Activated gamma-delta T cell treated with Interleukin-2 at 50 U/mL for 16 hours (primary cell): ENCODE measurements around the gene GPER1.
"Not testable (repeated sequence)": the region's sequence is repeated elsewhere in the genome, so short reads cannot be mapped to it uniquely, and the experiment has no call there.

Source experiments
- DNase-seq: peaks from one replicate; pipeline ENCODE4 v3.0.0-alpha.2; 2020

The GPER1 gene

DNA sequence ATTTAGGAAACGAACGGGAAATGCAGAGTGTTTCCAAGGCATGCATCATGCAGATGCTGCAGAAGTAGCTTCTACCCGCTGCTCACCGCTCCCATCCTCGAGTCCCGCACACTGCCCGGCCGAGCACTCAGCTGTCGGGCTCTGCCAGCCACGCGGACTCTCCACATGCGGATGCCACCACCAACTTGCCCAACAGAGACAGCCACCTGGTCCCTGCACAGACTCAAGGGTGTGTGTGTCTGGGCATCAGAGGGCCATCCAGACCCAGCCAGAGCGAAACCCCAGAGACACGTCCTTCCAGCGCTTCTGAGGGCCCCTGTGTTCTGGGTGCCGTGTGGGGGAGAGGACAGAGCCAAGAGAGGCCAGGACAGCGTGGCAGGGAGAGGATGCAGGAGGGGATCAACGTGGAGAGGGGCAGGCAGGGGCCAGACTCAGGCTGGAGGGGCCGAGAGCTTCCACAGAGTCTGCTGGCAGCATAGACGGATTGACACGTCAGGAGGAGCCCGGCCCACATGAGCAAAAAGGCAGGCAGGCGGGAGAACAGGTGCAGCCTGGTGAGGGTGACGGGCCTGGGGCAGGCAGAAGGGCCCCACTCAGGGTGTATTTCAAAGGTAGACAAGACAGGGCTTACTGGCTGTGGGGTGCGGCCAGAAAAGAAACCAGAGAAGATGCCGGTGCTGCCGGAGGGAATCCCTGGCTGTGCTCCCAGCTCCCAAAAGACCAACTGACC lies 18.3 kb downstream of the GPER1 start:
- DNase-seq: no peak

DNA sequence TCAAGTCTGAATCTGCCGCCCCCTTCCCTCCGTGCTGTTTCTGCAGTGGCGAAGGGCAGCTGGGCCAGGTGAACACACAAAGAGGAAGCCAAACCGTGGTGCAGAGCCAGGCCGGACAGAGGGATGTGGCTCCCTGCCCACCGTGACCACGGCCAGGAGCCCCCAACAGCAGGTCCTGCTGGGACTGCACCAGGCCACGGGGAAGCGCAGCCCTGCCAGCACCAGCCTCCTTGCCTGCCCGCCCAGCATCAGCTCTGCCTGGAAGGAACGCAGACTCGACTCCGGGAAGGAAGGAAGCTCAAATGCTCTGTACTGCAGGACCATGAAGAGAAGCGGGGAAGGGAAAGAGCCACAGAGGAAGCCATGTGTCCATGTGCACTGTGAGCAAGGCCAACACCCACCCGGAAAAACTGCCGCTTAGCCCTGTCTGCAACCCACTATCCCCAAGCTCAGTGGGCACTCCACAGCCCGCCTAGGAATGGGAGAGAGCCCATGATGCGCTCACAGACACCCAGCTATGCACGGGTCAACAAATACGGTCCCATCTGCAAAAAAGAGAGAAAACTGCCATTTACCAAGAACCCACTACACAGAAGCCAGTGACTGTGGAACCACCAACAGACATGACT lies 19.0 kb downstream of the GPER1 start:
- no peak for DNase-seq

GRCh38 chr7:1108264-1108920 lies 20.5 kb downstream of the GPER1 start:
- no peak for DNase-seq

DNA sequence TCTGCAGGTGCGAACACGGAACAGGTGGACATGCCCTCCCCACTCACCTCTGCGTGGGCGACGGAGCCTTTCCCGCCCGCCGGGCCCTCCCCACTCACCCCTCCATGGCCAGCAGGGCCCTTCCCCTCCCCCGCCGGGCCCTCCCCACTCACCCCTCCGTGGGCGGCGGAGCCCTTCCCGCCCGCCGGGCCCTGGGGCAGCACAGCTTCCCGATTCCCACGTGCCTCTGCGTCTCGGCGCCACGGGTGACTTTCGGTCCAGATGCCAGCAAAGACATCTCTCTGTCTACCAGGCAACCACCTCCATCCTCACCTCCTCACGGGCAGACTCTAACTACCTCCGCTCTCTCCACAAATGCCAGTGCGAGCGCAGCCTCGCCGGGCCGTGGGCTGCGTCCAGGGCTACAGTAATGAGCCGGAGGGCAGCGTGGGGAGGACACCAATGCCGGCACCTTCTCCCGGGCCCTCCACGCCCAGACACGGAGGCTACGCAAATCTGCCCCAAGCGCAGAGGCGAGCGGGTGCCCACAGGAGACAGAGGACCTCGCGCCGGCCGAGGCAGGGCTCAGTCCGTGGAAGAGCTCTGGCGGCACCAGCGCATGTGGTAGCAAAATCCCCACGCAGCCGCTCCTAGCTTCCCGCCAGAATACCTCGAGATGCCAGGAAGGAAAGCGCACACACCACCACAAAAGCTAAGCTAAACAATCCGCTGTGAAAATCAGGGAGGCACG lies 21.8 kb downstream of the GPER1 start:
- no peak for DNase-seq

DNA sequence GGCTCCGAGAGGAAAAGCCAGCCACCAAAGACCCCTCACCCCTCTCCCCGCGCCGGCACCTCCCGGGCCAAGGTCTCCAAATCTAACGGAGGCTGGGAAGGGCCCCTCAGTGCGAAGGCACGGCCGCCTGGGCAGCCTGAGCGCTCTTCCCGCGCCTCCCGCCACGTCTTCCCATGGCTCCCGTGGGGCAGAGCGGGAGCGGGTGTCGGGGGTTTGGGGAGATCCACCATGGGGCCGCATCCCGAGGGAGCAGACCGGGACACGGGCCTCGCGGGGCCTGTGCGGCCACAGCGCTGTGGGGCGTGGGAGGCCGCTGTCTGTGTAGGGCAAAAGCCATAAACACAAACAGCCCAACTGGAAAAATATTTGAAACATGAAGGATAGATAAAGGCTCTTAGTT lies 22.4 kb downstream of the GPER1 start:
- no peak for DNase-seq

DNA sequence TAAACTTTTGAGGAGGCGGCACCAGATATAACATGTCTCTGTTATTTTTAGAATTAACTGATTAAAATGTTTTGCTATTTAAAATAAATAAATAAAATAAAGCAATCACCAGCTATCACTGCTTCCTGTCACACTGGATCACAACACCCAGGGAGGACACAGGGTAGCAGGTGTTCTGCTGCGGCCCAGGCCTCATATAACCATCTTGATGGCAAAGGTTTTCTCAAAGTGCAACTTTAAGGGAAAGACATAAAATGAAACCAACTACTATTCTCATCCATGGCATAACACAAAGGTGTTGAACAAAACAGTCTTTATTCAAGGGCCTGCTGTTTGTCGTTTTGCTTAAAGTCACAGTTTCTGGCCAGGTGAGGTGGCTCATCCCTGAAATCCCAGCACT lies 23.2 kb downstream of the GPER1 start:
- no peak for DNase-seq

- no peak for DNase-seq
These were observed 24.2 kb downstream of the GPER1 start for GRCh38 chr7:1112109-1112508.

- no peak for DNase-seq
These were observed 25.0 kb downstream of the GPER1 start for GRCh38 chr7:1112625-1113547.

DNA sequence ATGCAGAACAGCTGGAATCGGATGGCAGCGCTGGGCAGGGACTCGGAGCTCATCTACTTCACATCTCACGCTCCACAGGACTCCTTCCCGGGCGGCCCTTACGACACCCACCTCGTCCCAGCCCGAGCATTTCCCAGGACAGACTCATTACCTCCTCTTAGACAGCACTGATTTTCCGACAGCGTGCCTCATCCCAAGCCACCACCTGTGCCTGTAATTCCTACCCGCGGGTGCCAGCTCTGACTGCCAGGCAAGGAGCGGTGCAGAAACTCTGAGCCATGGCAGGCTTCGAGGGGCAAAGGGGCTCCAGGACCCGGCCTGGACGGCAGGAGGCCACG lies 25.6 kb downstream of the GPER1 start:
- no peak for DNase-seq

DNA sequence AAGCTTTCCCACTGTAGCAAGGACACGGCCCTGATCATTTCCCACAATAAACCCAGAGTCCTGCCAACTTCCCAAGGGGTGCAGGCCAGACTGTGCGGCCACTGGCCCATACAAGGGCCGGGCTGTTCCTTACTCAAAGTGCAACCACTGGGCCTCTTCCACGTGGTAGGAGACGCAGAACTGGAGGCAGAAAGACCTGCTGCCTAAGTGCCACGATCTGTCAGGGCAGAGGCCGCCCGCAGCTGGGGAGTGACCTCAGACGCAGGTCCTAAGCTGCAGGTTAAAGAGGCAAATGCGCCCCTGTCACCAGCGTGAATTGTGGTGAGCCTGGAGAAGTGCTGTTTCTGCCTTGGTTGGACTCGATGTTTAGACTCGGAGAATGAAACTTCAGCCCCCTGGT lies 26.2 kb downstream of the GPER1 start:
- DNase-seq: no peak

DNA sequence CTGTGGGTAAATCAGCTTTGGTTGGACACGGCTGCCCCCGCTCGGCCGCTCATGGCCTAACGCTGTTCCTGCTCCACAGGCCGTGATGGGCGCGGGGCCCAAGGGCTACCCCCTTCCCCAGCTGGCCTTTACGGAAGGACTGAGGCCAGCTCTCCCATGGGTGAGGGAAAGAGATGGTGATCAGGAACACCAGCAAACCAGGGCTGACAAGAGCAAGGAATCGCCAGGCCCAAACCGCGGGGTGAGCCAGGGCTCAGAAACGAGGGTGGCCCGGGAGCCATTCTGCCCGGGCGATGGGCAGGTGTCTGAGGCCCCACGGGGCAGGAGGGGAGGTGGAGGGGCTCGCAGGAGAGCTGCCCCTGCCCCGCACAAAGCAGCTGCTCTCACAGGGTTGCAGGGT lies 26.6 kb downstream of the GPER1 start:
- no peak for DNase-seq

DNA sequence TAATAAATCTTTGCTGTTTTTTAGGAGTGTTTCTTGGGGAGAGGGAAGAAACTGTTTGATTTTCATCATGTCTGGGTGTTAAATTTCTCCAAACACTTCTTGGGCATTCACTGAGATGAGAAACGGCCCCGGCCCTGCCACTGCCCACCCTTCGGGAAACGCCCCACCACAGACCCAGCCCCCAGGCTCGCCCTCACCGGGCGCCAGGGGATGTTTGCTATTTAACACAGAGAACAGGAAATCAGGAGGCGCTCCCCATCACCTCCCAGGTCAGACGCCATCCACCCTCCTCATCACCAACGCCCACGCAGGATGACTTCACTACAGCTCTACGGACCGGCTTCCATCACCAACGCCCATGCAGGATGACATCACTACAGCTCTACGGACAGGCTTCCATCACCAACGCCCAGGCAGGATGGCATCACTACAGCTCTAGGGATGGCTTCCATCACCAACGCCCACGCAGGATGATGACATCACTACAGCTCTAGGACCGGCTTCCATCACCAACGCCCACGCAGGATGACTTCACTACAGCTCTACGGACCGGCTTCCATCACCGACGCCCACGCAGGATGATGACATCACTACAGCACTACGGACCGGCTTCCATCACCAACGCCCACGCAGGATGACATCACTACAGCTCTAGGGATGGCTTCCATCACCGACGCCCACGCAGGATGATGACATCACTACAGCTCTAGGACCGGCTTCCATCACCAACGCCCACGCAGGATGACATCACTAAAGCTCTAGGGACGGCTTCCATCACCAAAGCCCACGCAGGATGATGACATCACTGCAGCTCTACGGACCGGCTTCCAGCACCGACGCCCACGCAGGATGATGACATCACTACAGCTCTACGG lies 27.5 kb downstream of the GPER1 start:
- not testable (repeated sequence) for DNase-seq

- not testable (repeated sequence) for DNase-seq
These were observed 28.6 kb downstream of the GPER1 start for GRCh38 chr7:1116383-1117008.

DNA sequence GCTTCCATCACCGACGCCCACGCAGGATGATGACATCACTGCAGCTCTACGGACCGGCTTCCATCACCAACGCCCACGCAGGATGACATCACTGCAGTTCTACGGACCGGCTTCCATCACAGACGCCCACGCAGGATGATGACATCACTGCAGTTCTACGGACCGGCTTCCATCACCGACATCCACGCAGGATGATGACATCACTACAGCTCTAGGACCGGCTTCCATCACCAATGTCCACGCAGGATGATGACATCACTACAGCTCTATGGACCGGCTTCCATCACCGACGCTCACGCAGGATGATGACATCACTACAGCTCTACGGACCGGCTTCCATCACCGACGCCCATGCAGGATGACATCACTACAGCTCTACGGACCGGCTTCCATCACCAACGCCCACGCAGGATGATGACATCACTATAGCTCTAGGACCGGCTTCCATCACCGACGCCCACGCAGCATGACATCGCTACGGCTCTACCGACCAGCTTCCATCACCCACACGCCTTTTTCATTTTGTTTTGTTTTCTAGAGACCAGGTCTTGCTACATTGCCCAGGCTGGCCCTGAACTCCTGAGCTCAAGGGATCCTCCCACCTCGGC lies 29.5 kb downstream of the GPER1 start:
- no peak for DNase-seq

GRCh38 chr7:1119201-1119600 lies 31.3 kb downstream of the GPER1 start:
- no peak for DNase-seq

DNA sequence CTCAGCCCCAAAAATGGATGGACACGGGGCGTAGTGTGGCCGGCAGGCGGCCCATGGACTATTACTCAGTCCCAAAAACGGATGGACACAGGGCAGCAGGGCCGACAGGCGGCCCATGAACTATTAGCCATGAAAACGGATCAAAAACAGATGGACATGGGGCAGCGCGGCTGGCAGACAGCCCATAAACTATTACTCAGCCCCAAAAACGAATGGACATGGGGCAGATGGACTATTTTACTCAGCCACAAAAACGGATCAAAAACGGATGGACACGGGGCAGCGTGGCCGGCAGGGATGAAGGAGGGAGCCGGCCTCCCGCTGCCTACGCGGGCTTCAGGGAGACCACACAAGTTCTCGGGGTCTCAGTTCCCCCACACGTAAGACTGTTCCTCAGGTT lies 32.9 kb downstream of the GPER1 start:
- DNase-seq: no peak

- no peak for DNase-seq
These were observed 33.6 kb downstream of the GPER1 start for GRCh38 chr7:1121476-1121875.

DNA sequence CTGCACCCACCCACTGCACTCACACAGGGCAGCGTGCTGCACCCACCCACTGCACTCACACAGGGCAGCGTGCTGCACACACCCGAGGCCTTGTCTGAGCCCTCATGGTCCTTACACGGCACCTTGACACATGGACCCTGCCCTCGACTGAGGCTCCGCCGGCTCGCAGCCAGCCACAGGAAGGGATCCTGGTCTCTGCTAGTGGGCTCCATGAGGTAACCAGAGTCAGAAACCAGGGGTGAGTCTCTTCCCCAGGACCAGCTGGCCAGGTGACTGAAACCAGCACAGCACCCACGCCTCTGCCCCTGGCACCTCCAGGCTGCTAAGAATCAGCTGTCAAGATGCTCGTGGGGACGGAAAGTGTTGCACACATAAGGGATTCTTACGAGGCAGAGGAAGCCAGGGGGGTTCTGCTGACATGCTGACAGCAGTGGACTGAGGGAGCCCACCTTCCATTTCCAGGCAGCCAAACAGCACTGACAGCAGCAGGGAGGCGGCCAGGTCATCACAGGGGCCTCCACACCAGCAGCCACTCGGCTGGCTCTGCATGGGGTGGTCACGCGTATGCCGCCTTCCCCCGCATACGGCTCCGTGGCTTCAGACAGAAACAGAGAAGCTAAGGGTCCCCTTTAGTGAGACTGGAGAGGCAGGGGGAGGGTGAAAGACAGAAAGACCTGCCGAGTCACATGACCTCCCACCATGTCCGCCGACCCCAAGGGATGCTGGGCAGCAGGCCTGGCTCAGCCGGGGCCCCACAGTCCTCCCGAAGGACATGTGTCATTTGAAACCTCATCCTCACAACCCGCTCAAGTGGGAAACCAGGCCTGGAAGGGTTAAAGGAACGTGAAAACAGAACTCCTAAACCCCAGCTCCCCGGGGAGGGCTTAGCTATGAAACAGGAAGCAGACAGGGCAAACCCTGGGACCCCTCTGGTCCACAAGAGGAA lies 34.2 kb downstream of the GPER1 start:
- no peak for DNase-seq

- DNase-seq: no peak
These were observed 35.1 kb downstream of the GPER1 start for GRCh38 chr7:1122832-1123501.
